Measurements from ENCODE around the gene TSC22D1.

The TSC22D1 gene

DNA sequence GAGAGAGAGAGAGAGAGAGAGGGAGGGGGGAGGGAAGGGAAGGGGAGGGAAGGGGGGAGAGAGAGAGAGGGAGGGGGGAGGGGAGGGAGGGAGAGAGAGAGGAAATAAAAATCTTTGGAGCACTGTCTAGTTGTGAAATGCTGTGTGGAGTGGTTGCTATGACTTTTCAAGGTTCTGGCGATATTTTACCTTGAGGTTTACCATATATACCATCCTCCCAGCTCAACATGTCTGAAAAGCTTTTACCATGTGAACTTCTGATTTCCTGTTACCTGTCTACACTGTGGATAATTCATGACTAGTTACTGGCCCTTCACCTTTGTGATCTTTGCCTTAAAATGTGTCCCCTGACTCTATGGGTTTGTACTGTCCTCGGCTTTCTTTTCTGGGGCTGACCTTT is 164.3 kb downstream of the TSC22D1 start:
- Histone ChIP-seq H2BK15ac (replicated peaks; ENCODE audit: low read depth) (no peak overlapping the region), H3K23ac (ENCODE audit: low read length) (no peak overlapping the region), H2BK5ac (ENCODE audit: low read length) (no peak overlapping the region), H3K18ac (ENCODE audit: low read length) (peak overlapping the region; percentile 2), H2BK120ac (ENCODE audit: low read depth, low read length) (no peak overlapping the region), H3K4ac (ENCODE audit: low read depth, low read length) (no peak overlapping the region), H3K4me2 (ENCODE audit: low read length) (no peak overlapping the region), H3K4me3 (ENCODE audit: low read length) (no peak overlapping the region), H2AK5ac (ENCODE audit: low read length) (no peak overlapping the region), H3K9ac (ENCODE audit: low read length) (no peak overlapping the region), H3K27ac (ENCODE audit: low read depth, low read length) (no peak overlapping the region), H3K36me3 (ENCODE audit: control insufficient read depth, insufficient read depth, low read length) (no peaks in the 10 kb centered on the region), H4K8ac (ENCODE audit: low read depth, low read length) (no peak overlapping the region), H3K56ac (ENCODE audit: low read length) (no peak overlapping the region), H3K27me3 (ENCODE audit: insufficient read depth, low read length, poor library complexity) (no peaks in the 10 kb centered on the region), H3K79me1 (ENCODE audit: low read length) (no peaks in the 10 kb centered on the region), H4K5ac (ENCODE audit: low read length) (no peak overlapping the region), H3K79me2 (ENCODE audit: control insufficient read depth, insufficient read depth, low read length) (no peaks in the 10 kb centered on the region), H3K4me1 (ENCODE audit: control insufficient read depth, low read depth, low read length) (peaks cover 10% of the 10 kb centered on the region)
- no CpG with 5 or more reads among the region's 2 CpGs for WGBS (ENCODE audit: extremely low coverage, insufficient coverage, low lambda C conversion rate)
- no peak for DNase-seq

DNA sequence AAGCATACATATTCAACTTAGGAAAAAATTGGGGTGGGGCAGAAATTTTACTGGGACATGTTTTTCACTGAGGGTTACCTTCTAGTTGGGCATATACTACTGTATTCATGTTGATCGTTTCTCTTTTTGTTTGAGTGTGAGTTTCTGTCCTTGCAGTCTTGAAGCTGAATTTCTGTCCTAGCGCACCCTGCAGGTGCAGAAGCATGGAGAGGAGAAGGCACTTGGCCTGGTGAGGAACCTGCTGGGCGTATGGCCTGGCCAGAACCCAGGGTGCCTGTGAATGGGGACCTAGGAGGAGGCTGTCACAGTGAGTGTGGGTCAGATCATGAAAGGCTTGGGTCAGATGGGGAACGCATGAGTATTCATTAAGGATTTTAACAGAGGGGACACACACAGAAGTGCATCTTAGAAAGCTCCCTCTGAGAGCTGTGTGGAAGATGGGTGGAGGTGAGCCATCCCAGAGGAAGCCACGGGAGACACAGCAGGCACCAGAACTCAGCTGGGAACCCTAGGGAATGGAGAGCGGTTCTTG is 165.7 kb downstream of the TSC22D1 start:
- H3K4me2 ChIP-seq (ENCODE audit: low read length) = no peak overlapping the region
- H3K4ac ChIP-seq (ENCODE audit: low read depth, low read length) = no peak overlapping the region
- no peak overlapping the region for H3K56ac ChIP-seq (ENCODE audit: low read length)
- no peak overlapping the region for H3K18ac ChIP-seq (ENCODE audit: low read length)
- no peak overlapping the region for H2AK5ac ChIP-seq (ENCODE audit: low read length)
- WGBS (ENCODE audit: extremely low coverage, insufficient coverage, low lambda C conversion rate) = no CpG with 5 or more reads among the region's 6 CpGs
- no peak overlapping the region for H3K27ac ChIP-seq (ENCODE audit: low read depth, low read length)
- H3K23ac ChIP-seq (ENCODE audit: low read length) = no peak overlapping the region
- no peak overlapping the region for H4K5ac ChIP-seq (ENCODE audit: low read length)
- H2BK5ac ChIP-seq (ENCODE audit: low read length) = no peak overlapping the region
- H2BK120ac ChIP-seq (ENCODE audit: low read depth, low read length) = no peak overlapping the region
- no peaks in the 10 kb centered on the region for H3K79me1 ChIP-seq (ENCODE audit: low read length)
- H4K8ac ChIP-seq (ENCODE audit: low read depth, low read length) = no peak overlapping the region
- no peaks in the 10 kb centered on the region for H3K79me2 ChIP-seq (ENCODE audit: control insufficient read depth, insufficient read depth, low read length)
- no peak overlapping the region for H3K9ac ChIP-seq (ENCODE audit: low read length)
- peaks cover 8% of the 10 kb centered on the region for H3K4me1 ChIP-seq (ENCODE audit: control insufficient read depth, low read depth, low read length)
- no peak overlapping the region for H3K4me3 ChIP-seq (ENCODE audit: low read length)
- H3K27me3 ChIP-seq (ENCODE audit: insufficient read depth, low read length, poor library complexity) = no peaks in the 10 kb centered on the region
- no peak overlapping the region for H2BK15ac ChIP-seq (replicated peaks; ENCODE audit: low read depth)
- no peaks in the 10 kb centered on the region for H3K36me3 ChIP-seq (ENCODE audit: control insufficient read depth, insufficient read depth, low read length)
- no peak for DNase-seq

GRCh38 chr13:44409595-44409994 is 166.5 kb downstream of the TSC22D1 start:
- H2BK120ac ChIP-seq (ENCODE audit: low read depth, low read length) = no peak overlapping the region
- no peak overlapping the region for H3K9ac ChIP-seq (ENCODE audit: low read length)
- no peak overlapping the region for H4K8ac ChIP-seq (ENCODE audit: low read depth, low read length)
- H3K23ac ChIP-seq (ENCODE audit: low read length) = no peak overlapping the region
- no peaks in the 10 kb centered on the region for H3K79me2 ChIP-seq (ENCODE audit: control insufficient read depth, insufficient read depth, low read length)
- H3K27me3 ChIP-seq (ENCODE audit: insufficient read depth, low read length, poor library complexity) = no peaks in the 10 kb centered on the region
- no peak overlapping the region for H4K5ac ChIP-seq (ENCODE audit: low read length)
- H2AK5ac ChIP-seq (ENCODE audit: low read length) = no peak overlapping the region
- H3K4ac ChIP-seq (ENCODE audit: low read depth, low read length) = no peak overlapping the region
- no peak overlapping the region for H3K56ac ChIP-seq (ENCODE audit: low read length)
- H3K4me2 ChIP-seq (ENCODE audit: low read length) = no peak overlapping the region
- no peak overlapping the region for H3K18ac ChIP-seq (ENCODE audit: low read length)
- no peak for DNase-seq
- H3K79me1 ChIP-seq (ENCODE audit: low read length) = no peaks in the 10 kb centered on the region
- H3K36me3 ChIP-seq (ENCODE audit: control insufficient read depth, insufficient read depth, low read length) = no peaks in the 10 kb centered on the region
- H3K4me3 ChIP-seq (ENCODE audit: low read length) = no peak overlapping the region
- H3K27ac ChIP-seq (ENCODE audit: low read depth, low read length) = no peak overlapping the region
- H2BK5ac ChIP-seq (ENCODE audit: low read length) = no peak overlapping the region
- WGBS (ENCODE audit: extremely low coverage, insufficient coverage, low lambda C conversion rate) = no CpG with 5 or more reads among the region's 4 CpGs
- peaks cover 12% of the 10 kb centered on the region for H3K4me1 ChIP-seq (ENCODE audit: control insufficient read depth, low read depth, low read length)
- H2BK15ac ChIP-seq (replicated peaks; ENCODE audit: low read depth) = no peak overlapping the region

GRCh38 chr13:44407891-44408290 is 168.2 kb downstream of the TSC22D1 start:
- Histone ChIP-seq H3K4me1 (ENCODE audit: control insufficient read depth, low read depth, low read length) (peaks cover 26% of the 10 kb centered on the region), H4K8ac (ENCODE audit: low read depth, low read length) (no peak overlapping the region), H3K4ac (ENCODE audit: low read depth, low read length) (no peak overlapping the region), H3K79me1 (ENCODE audit: low read length) (no peaks in the 10 kb centered on the region), H3K36me3 (ENCODE audit: control insufficient read depth, insufficient read depth, low read length) (no peaks in the 10 kb centered on the region), H2BK15ac (replicated peaks; ENCODE audit: low read depth) (no peak overlapping the region), H3K23ac (ENCODE audit: low read length) (no peak overlapping the region), H3K9ac (ENCODE audit: low read length) (no peak overlapping the region), H3K18ac (ENCODE audit: low read length) (no peak overlapping the region), H2BK120ac (ENCODE audit: low read depth, low read length) (no peak overlapping the region), H4K5ac (ENCODE audit: low read length) (no peak overlapping the region), H3K56ac (ENCODE audit: low read length) (no peak overlapping the region), H3K27me3 (ENCODE audit: insufficient read depth, low read length, poor library complexity) (no peaks in the 10 kb centered on the region), H3K79me2 (ENCODE audit: control insufficient read depth, insufficient read depth, low read length) (no peaks in the 10 kb centered on the region), H2BK5ac (ENCODE audit: low read length) (no peak overlapping the region), H3K27ac (ENCODE audit: low read depth, low read length) (no peak overlapping the region), H2AK5ac (ENCODE audit: low read length) (no peak overlapping the region), H3K4me2 (ENCODE audit: low read length) (no peak overlapping the region), H3K4me3 (ENCODE audit: low read length) (no peak overlapping the region)
- no CpG with 5 or more reads among the region's 7 CpGs for WGBS (ENCODE audit: extremely low coverage, insufficient coverage, low lambda C conversion rate)
- no peak for DNase-seq

GRCh38 chr13:44407379-44407778 is 168.8 kb downstream of the TSC22D1 start:
- Histone ChIP-seq H3K4me3 (ENCODE audit: low read length) (no peak overlapping the region), H4K5ac (ENCODE audit: low read length) (no peak overlapping the region), H3K27ac (ENCODE audit: low read depth, low read length) (no peak overlapping the region), H3K9ac (ENCODE audit: low read length) (no peak overlapping the region), H2BK120ac (ENCODE audit: low read depth, low read length) (no peak overlapping the region), H4K8ac (ENCODE audit: low read depth, low read length) (no peak overlapping the region), H3K27me3 (ENCODE audit: insufficient read depth, low read length, poor library complexity) (no peaks in the 10 kb centered on the region), H3K79me1 (ENCODE audit: low read length) (no peaks in the 10 kb centered on the region), H3K18ac (ENCODE audit: low read length) (no peak overlapping the region), H2AK5ac (ENCODE audit: low read length) (no peak overlapping the region), H3K23ac (ENCODE audit: low read length) (no peak overlapping the region), H3K4me1 (ENCODE audit: control insufficient read depth, low read depth, low read length) (peaks cover 27% of the 10 kb centered on the region), H3K79me2 (ENCODE audit: control insufficient read depth, insufficient read depth, low read length) (no peaks in the 10 kb centered on the region), H2BK5ac (ENCODE audit: low read length) (no peak overlapping the region), H2BK15ac (replicated peaks; ENCODE audit: low read depth) (no peak overlapping the region), H3K56ac (ENCODE audit: low read length) (no peak overlapping the region), H3K36me3 (ENCODE audit: control insufficient read depth, insufficient read depth, low read length) (no peaks in the 10 kb centered on the region), H3K4ac (ENCODE audit: low read depth, low read length) (no peak overlapping the region), H3K4me2 (ENCODE audit: low read length) (no peak overlapping the region)
- WGBS (ENCODE audit: extremely low coverage, insufficient coverage, low lambda C conversion rate) = no CpG with 5 or more reads among the region's 3 CpGs
- peak; percentile 61 for DNase-seq

DNA sequence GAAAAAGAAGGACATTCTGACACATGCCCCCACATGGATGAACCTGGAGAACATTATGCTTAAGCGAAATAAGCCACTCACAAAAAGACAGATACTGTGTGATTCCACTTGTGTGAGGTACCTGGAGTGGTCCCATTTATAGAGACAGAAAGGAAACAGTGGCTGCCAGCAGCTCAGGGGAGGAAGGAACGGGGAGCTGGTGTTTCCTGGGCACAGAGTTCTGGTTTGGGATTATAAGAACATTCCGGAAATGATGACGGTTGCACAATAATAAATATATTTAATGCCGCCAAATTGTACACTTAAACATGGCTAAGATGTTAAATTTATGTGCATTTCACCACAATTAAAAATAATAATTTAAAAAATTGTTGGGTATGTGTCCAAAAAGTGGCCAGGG is 169.5 kb downstream of the TSC22D1 start:
- Histone ChIP-seq H3K9ac (ENCODE audit: low read length) (no peak overlapping the region), H3K56ac (ENCODE audit: low read length) (no peak overlapping the region), H3K79me2 (ENCODE audit: control insufficient read depth, insufficient read depth, low read length) (no peaks in the 10 kb centered on the region), H4K8ac (ENCODE audit: low read depth, low read length) (no peak overlapping the region), H2BK120ac (ENCODE audit: low read depth, low read length) (no peak overlapping the region), H3K79me1 (ENCODE audit: low read length) (no peaks in the 10 kb centered on the region), H3K27me3 (ENCODE audit: insufficient read depth, low read length, poor library complexity) (no peaks in the 10 kb centered on the region), H3K27ac (ENCODE audit: low read depth, low read length) (no peak overlapping the region), H2BK5ac (ENCODE audit: low read length) (no peak overlapping the region), H3K23ac (ENCODE audit: low read length) (no peak overlapping the region), H3K18ac (ENCODE audit: low read length) (no peak overlapping the region), H2AK5ac (ENCODE audit: low read length) (no peak overlapping the region), H3K4me2 (ENCODE audit: low read length) (no peak overlapping the region), H3K4ac (ENCODE audit: low read depth, low read length) (no peak overlapping the region), H2BK15ac (replicated peaks; ENCODE audit: low read depth) (no peak overlapping the region), H4K5ac (ENCODE audit: low read length) (no peak overlapping the region), H3K36me3 (ENCODE audit: control insufficient read depth, insufficient read depth, low read length) (no peaks in the 10 kb centered on the region), H3K4me3 (ENCODE audit: low read length) (no peak overlapping the region), H3K4me1 (ENCODE audit: control insufficient read depth, low read depth, low read length) (peaks cover 25% of the 10 kb centered on the region)
- no peak for DNase-seq
- no CpG with 5 or more reads among the region's 5 CpGs for WGBS (ENCODE audit: extremely low coverage, insufficient coverage, low lambda C conversion rate)

Measured in mesendoderm (in vitro differentiated cells).